HG03469 (cell line): ENCODE data around the gene GABRD.

Experiments
- ATAC-seq: cut with Tn5 transposase; IDR thresholded peaks from one replicate; pipeline ENCODE4 v1.9.1; 2021; ENCODE audit warnings: mild to moderate bottlenecking, moderate library complexity, moderate number of reproducible peaks; ENCODE audit not compliant: unreplicated experiment

The GABRD gene

GRCh38 chr1:1985375-1986050 is 33.6 kb upstream of the GABRD start:
- ATAC-seq: no peak

GRCh38 chr1:1986451-1987141 is 32.5 kb upstream of the GABRD start:
- no peak for ATAC-seq

- no peak for ATAC-seq
These were observed 32.0 kb upstream of the GABRD start for GRCh38 chr1:1987142-1987510.

GRCh38 chr1:1988061-1988945 is 30.8 kb upstream of the GABRD start:
- ATAC-seq: no peak

- ATAC-seq: no peak
These were observed 30.0 kb upstream of the GABRD start for GRCh38 chr1:1989102-1989542.

GRCh38 chr1:1989789-1990188 is 29.4 kb upstream of the GABRD start:
- ATAC-seq: no peak

GRCh38 chr1:1990222-1990621 is 28.9 kb upstream of the GABRD start:
- no peak for ATAC-seq

GRCh38 chr1:1994536-1994935 is 24.6 kb upstream of the GABRD start:
- no peak for ATAC-seq

GRCh38 chr1:1996207-1996651 is 22.9 kb upstream of the GABRD start:
- ATAC-seq: no peak

- ATAC-seq: no peak
These were observed 21.6 kb upstream of the GABRD start for GRCh38 chr1:1997576-1997975.

GRCh38 chr1:2000432-2000831 is 18.7 kb upstream of the GABRD start:
- ATAC-seq: no peak

GRCh38 chr1:2000850-2001249 is 18.3 kb upstream of the GABRD start:
- ATAC-seq: no peak

GRCh38 chr1:2001773-2002411 is 17.3 kb upstream of the GABRD start:
- ATAC-seq: no peak

GRCh38 chr1:2003541-2004131 is 15.5 kb upstream of the GABRD start, which contains the start of gene CFAP74:
Gene CFAP74 (minus strand): TSS chr1:2003786. CDS start chr1:1990956, 12,830 bp downstream.
- no peak for ATAC-seq

- no peak for ATAC-seq
These were observed 14.3 kb upstream of the GABRD start for GRCh38 chr1:2004856-2005255.

GRCh38 chr1:2009101-2010053 is 9.8 kb upstream of the GABRD start:
- no peak for ATAC-seq

GRCh38 chr1:2014181-2014580 is 5.0 kb upstream of the GABRD start:
- no peak for ATAC-seq

- ATAC-seq: no peak
These were observed 4.1 kb upstream of the GABRD start for GRCh38 chr1:2014741-2015735.
